HL-60/S4 treated with phorbol 12-myristate 13-acetate at 8.2 ng/mL for 4 days and 3 days (cell line): ENCODE results near the gene KCNMB2.

Experiments used
- in situ Hi-C: fragments of 300-500 bp; cut with MboI; formaldehyde crosslinking; loops from 2 replicates; pipeline ENCODE4 v1.15.0; 2022; ENCODE audit warnings: low sequenced_read_pairs

Gene KCNMB2

DNA sequence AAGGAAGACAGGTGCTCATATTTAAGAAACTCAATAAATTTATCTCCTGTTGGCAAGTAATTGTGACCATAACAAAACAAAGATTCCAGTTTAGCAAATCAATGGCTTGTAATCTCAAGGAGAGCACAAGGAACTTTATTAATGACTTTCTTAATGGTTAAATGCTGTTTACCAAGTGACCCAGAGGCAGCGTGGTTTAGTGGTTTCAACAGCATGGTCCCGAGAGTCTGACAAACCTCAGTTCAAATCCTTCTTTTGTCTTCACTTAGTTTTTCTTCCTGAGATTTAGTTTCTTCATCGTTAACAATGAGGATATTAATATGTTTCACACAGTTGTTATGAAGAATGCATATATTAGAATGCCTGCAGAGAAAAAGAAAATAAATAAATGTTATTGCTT, 212.6 kb downstream of the KCNMB2 start:
- in situ Hi-C loops: no loop called here

DNA sequence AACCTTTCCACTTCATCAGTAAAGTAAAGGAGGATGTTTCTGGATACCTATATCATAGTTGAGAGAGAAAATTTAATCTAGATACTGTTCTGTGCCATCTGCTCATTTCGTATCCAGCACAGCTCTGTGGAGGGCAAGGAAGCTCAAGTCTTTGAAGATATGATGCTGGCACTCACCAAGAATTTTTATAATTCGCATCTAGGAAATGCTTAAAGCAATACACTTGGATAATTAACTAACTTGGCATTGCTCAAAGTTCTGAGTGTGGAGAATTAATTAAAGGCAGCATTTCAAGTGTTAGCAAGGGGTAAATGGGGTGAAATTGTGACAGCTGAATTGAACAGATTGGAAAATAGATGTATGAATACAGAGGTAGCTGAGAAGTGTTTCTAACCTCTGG, 213.2 kb downstream of the KCNMB2 start:
- in situ Hi-C loops: no loop called here

DNA sequence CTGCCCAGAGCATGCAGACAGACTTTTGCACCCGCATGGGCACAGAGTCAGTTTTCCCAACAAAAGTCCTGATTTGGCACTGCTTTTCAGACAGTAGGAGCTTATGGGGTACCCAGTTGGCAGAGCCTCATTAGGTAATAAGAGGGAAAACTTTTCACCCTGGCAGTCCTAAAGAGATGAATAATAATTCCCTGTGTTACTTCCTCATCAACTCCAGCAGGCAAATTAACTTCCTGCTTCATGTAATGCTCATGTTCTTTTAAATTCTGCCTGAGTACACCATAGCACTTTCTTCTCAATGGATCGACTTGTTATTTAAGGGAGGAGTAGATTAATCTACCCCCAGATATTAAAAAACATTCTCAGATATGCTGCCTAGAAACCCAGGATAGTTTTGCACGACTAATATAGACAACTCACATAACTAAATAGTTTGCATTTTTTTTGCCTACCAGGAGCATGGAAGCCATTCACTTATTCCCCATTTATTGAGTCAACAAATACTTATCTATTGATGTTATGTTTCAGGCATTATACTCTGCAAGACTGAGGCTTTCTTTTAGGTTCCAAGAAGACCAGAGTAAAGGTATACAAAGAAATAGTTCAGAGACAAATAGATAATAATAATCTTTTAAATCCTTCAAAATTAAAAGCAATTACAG, 214.5 kb downstream of the KCNMB2 start:
- in situ Hi-C loops: no loop called here

DNA sequence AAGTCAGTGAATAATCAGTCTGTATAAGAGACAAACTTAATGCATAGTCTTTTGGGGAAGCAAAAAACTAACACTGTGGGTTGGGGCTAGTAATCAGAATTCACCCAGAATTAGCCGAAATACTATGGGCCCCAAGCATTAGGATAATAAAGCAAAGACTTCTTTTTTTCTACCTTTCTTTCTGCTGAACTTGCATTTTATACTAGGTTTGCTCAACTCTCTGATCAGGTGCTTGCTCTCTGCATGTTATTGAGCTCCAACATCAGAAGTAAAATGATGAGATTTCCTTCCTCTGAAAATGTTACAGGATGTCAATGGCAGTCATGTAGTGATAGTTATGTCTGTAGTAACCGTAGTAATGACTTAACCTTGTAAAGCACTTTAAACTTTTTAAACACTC, 216.6 kb downstream of the KCNMB2 start:
- in situ Hi-C loops: no loop called here

DNA sequence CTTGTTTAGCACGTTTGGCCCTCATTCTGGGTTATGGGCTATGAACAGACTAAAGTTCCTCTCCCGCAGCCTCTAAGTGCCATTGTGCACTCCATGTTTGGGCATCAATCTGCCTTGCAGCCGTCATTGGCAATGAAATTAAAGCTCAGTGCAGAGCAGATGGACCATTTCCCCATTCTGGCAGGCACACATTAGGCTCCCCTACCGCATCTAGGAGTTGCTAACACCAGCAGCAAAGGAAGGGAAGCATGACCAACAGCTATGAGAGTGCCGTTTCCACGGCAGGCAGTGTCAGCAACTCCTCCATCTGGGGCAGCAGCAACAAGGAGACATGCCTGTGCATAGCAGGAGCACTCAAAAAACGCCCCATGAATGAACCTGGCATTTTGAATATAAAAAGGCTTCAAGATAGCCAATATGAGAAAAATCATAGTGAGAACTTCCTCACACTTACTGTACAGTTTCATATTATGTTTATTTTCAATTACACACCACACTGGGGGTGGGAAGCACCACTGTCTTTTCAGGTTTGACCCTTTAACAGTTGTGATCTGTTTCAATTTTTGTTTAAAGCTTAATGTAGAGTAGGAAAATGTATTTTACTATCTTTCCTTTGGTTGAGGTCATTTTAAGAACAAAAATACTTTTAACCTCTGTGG, 218.7 kb downstream of the KCNMB2 start:
- in situ Hi-C loops: no loop called here

DNA sequence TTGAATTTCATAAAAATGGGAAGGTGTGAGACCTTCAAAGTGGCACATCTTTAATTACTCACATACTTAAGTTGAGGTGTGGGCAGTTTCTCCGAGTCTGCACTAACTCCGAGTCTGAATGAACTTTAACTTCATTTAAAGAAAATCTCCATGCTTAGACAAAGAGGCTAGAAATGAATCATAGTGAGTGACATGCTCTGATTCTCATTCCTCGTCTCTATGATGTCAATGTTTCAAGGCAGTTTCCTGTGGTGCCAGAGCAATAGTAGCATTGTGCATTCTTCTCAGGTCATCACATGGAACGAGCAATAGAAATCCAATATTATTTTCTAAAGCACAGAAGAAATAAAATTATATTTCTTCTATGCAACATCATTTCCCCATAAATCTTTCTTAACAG, 224.8 kb downstream of the KCNMB2 start:
- in situ Hi-C loops: no loop called here

DNA sequence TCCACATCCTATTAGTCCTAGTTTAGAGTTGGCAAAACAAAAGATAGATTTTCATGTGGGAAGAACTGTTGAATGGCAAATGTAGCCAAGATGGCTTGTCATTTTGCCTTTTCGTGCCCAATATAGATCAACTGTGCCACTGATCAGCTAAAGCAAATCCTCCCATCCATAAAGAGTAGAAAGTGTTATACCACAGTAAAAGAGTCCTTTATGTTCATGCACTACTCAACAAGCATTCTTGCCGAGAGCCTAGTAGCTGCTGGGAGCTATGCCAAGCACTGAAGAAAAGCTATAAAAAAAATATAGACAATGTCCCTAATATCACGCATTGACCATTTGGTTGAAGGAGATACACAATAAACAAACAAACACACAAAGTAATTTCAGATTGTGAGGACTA, 225.2 kb downstream of the KCNMB2 start:
- in situ Hi-C loops: no loop called here

DNA sequence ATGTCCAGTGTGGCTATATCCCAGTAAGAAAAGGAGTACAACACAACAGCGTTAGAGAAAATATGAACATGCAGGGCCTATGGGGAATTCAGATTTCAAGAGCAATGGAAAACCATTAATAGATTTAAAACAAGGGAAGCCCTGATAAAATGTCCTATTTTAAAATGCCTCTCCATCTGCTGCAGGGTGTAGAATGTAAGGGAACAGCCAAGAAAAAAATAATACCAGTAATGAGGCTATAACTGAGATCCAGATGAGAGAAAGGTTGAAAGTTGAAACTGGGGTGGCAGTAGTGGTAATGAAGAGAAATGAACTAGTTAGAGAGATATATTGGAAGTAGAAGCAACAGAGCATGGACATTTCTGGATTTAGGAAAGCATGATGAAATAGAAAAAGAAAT, 226.1 kb downstream of the KCNMB2 start:
- in situ Hi-C loops: no loop called here

DNA sequence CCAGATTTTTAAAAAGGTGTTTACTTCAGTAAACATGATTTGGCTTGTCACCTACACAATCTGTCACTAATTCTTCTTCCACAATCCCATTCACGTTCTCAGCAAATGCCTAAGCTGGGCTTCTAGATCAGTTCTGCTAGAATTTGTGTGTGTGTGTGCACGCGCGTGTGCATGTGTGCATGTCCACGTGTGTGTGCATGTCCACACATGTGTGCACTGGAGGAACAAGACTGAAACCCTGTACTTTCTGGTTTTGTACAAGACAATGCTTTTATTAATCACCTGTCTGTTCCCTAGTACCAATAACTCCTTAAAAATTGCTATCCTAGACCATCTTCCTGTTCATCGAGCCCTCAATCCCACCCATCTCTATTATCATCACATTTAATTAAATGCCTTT, 229.2 kb downstream of the KCNMB2 start:
- in situ Hi-C loops: no loop called here

DNA sequence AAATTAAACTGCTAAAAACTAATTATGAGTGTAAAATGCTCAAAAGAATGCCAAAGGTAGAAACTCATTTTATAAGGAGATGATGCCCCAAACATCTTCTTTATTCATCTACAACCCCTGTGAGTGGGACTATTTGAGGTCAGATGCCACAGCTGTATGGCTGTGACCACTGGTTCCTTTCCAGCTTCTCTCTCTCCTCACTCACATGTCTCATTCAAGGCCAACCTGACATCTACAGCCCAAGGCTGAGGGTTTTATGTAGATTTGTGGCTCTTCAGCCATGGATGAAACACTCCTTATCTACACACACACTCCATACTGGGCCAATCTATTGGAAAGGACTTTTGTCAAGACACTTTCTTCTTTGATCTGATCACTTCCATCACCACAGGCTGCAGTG, 231.3 kb downstream of the KCNMB2 start:
- in situ Hi-C loops: no loop called here

DNA sequence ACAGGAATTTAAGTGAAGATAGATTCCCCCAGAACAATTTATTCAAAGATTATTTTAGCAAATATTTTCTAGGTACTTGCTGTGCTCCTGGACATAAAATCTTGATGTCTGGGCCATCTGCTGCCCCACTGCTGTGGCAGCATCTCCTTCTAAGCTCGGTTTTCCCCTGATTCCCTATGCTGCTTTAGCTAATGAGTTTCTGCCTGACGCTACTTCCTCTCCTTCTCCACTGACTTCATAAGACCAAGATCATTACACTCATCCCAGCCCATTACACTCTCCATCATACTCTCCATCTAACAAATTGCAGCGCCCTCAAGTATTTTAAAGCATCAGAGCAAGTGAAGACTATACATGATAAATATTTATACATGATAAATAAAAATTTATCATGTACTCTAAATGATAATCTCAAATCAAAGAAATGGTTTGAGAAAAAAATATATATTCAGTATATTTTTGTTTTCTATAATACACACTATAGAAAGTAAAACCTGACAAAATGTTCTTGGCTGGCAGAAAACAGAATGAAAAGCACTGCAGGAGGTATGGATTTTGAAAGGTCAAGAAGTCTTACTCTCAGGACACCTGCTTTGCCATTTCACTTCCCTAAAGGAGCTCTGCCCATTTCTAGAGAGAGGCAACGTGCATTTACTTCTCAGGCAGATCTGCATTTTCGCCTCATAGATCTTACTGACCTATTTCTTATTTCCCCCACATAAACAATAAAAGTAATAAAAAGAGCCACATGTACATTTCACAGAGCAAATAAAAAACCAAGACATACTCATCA, 232.0 kb downstream of the KCNMB2 start:
- in situ Hi-C loops: no loop called here

DNA sequence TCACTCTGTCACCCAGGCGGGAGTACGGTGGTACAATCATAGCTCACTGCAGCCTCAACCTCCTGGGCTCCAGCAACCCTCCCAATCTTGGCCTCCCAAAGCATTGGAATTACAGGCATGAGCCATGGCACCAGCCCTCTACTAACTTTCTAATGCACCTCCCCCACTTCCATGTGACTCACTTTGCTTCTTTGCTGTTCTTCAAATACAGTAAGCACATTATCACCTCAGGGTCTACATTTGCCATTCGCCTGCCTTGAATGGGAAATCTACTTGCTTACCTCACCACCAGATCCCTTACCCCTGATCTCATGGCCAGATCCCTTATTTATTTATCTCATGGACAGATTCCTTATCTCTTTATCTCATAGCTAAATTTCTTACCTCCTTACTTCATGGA, 235.3 kb downstream of the KCNMB2 start:
- in situ Hi-C loops: no loop called here

DNA sequence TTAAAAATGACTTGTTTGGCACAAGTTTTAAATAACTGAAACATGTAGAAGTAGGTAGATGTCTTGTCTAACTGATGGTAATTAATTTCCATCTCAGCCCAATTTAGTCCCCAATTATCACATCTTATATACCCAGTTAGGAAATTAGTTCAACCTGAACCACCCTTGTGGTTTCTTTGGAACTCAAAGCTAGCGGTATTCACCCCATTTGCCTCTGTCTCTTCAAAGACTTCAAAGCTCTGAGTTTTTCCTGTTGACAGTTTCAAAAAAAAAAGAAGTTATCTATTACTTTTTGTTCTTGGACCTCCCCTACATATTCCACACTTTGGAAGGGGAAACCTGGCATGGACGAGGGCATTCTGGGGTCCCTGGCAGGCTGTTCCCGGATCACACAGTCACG, 236.5 kb downstream of the KCNMB2 start:
- in situ Hi-C loops: no loop called here

DNA sequence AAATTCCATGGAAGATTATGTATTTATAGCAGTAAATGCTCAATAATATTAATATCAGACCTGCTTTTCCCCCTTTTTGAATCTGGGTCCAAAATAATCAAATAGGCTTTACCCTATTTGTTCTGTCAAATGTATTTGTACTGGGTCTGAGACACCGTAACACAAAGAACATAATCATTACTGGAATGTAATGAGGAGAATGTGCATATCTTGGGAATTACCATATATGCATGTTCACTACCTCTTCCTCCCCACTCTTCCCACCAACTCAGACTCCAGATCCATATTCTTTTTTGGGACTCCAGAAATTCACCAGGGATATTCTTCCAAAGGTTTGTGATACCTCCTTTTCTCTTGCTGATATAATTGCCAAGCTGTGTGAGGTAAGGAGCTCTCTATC, 237.1 kb downstream of the KCNMB2 start:
- in situ Hi-C loops: no loop called here

DNA sequence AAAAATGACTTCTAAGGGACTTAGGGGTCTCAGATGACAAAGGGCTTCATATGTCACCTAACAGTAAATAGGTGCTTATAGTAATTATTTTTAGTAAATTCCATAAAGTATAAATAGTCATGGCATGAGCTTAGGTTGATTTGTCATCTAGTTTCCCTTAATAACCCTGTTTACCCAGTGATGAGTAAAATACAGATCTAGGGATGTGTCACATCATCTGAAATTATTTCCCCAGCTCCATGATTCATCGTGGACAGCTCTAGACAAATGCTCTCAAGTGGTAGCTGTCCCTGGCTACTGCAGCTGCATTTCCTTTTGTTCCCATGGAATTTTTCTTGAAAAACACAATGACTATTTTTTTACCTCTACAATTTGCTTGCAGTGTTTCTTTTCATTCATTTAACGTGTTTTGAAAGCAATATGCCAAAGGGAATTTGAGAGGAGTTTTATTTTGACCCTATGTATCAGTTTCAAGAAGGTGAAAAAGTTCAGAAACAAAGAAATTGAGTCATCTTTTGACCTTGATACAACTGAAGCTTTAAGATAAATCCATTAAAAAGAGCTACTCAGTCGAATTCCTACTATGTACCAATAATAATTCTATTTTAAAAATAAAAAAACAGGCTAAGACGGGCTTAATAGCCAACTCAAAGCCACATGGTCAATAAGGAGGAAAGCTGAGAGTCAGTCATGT, 241.6 kb downstream of the KCNMB2 start:
- in situ Hi-C loops: no loop called here

DNA sequence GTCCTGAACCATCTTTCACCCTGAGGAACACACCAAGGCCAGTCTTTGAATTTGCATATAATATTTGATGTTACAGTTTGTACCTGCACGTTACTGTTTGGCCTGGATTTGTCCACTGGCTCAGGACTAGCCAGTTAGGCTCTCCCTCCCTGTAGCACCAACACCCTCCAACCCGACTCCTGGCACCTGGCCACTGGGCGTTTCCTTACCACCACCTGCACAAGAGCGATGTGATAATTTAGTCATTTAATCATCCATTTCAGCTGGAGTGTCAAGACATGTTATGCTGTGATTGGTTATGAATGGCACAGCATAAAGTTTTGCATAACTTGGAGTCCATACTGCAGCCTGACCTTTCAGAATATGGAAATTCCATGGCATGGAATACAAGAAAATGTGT, 242.4 kb downstream of the KCNMB2 start:
- in situ Hi-C loops: no loop called here

DNA sequence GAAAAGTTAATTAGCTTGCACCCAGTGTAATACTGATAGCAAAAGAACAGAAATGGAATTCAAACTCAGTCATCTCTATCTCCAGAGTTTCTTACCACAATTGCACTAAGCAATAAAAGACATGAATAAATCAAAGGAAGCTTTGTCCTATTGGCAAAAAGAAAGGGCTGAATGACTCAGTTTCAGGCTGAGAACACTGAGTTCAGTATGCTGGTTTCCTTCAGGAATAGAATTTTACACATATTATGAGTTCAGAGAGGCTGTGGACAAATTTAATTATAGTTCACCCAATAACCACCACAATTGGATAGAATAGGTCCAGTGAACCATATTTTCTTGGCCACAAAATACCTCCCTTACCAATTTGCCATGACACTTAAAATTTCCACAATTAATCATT, 249.7 kb downstream of the KCNMB2 start:
- in situ Hi-C loops: no loop called here

DNA sequence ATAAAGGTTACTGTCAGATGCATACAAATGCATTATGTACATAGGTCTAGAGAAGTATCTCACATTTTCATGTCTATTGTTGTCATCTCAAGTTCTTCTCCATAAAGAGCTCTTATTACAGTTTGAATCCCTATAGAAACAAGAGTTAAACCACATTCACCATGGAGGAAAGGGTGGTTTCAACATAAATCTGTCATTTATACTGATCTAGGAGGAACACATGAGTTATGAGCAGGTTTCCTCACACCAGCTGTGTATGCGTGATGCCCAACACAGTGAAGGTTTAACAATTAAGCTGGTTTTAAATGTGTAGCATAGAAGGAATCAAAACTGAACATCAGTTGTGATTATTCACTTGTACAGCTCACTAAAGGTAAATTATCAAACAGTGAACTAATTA, 251.7 kb downstream of the KCNMB2 start:
- in situ Hi-C loops: no loop called here

DNA sequence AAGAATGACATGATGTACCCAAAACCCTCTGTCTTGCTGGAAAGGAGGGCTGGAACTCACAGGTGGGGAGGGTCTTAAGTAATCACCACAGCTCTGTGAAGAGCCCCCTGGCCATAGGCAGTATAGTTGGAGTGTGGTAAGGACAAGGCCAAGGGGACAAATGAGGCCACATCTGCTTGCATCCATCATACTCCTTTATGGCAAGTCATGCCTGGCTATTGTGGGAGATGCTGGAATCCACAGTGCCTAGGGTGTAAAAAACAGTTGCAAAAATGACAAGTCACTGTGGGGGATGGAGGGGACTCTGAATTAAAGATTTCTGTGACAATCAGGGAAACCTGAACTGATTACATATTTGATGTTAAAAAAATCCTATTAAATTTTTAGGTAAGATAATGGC, 258.5 kb downstream of the KCNMB2 start:
- in situ Hi-C loops: no loop called here

DNA sequence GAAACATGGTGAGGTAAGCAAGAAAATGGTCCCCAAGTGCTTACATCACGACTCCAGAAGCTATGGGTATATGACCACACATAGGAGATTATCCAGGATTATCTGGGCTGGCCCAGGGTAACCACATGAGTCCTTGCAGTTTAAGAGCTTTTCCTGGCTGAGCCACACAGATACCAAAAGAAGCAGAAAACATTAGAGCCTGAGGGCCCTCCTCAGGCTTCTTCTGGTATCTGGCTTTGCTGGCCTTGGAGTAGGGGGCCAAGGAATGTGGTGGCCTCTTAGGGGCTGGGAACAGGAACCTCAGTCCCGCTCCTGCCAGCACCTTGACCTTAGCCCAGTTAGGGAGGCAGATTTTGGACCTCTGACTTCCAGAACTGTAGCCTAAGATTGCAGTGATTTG, 259.1 kb downstream of the KCNMB2 start:
- in situ Hi-C loops: no loop called here

DNA sequence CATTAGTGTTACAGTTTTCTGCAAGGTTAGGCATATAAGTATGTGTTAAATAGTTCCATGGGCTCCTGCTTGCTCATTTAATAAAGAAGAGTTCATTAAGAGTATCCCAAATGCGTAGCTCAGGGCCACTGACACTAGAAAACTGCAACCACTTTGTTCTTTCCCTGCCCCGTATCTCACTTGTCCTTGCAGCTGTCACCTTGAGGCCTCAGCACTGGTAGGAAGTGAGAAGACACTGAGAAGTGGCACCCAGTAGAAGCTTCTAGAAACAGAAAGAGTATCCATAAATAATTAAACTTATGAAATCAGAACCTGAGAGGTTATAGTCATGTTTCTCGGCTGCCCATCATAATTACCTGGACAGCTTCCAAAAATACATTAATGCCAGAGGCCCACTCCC, 266.0 kb downstream of the KCNMB2 start:
- in situ Hi-C loops: no loop called here
